Gastrocnemius medialis (tissue), 4 donors: ENCODE measurements around the gene HIVEP3.

ENCODE experiments used
- POLR2A ChIP-seq, 2 donors: fragments of 450-650 bp; IDR thresholded peaks; one replicate each; pipeline ENCODE4 v1.6.1; 2017; ENCODE audit warnings: antibody characterized with exemption in 2 of 2, mild to moderate bottlenecking in 2 of 2, moderate library complexity in 2 of 2
- TF ChIP-seq, protein P1 (sequence below), 5 experiments: fragments of 450-650 bp in 3 of 5; fragments of 200-600 bp in 2 of 5; sonication (generic) in 2 of 5; IDR thresholded peaks in 4 of 5; conservative IDR thresholded peaks in 1 of 5; 1 replicate in 4 of 5; 2 replicates in 1 of 5; pipeline ENCODE4 v1.5.1; 2016 to 2019; ENCODE audit warnings: antibody characterized with exemption in 5 of 5, mild to moderate bottlenecking in 3 of 5, moderate library complexity in 3 of 5

DNA sequence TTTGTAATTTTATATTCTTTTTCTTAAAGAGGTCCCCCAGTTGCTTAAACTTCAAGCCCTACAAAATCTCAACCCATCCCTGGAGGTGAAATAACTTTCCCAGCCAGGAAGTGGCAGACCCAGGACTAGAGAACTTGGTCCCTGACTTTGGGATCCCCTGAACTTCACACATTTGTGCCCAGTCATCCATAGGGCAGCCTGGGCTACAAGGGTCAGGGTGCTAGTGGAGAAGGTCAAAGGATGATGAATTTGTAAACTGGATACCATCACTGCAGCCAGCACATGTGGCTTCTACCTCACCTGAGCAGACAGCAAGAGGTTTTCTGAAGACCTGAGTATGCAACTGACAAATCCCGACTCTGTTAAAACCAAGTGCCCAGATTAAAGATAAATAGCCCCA lies 31.4 kb downstream of the HIVEP3 start:
- no peak for TF ChIP-seq POLR2A (IDR thresholded peaks at IDR 0.05)
- TF ChIP-seq, protein P1, sequence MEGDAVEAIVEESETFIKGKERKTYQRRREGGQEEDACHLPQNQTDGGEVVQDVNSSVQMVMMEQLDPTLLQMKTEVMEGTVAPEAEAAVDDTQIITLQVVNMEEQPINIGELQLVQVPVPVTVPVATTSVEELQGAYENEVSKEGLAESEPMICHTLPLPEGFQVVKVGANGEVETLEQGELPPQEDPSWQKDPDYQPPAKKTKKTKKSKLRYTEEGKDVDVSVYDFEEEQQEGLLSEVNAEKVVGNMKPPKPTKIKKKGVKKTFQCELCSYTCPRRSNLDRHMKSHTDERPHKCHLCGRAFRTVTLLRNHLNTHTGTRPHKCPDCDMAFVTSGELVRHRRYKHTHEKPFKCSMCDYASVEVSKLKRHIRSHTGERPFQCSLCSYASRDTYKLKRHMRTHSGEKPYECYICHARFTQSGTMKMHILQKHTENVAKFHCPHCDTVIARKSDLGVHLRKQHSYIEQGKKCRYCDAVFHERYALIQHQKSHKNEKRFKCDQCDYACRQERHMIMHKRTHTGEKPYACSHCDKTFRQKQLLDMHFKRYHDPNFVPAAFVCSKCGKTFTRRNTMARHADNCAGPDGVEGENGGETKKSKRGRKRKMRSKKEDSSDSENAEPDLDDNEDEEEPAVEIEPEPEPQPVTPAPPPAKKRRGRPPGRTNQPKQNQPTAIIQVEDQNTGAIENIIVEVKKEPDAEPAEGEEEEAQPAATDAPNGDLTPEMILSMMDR (IDR thresholded peaks at IDR 0.05 in 4 of 5, conservative IDR thresholded peaks at IDR 0.05 in 1 of 5) = no peak
